PFSK-1 (cell line): Measurements from ENCODE around the gene DYNLT4.

Source experiments
- FOXP2 ChIP-seq: optimal IDR thresholded peaks from 2 replicates; pipeline ENCODE3; 2011; ENCODE audit warnings: borderline replicate concordance, control low read depth, inconsistent platforms; ENCODE audit not compliant: insufficient read depth; ENCODE audit errors: extremely low read length, extremely low read depth
- POLR2AphosphoS5 ChIP-seq: IDR thresholded peaks from 2 replicates; pipeline ENCODE4 v1.6.1; 2012; ENCODE audit warnings: low read depth, mild to moderate bottlenecking, control low read depth, low read length, moderate library complexity
- REST ChIP-seq, 2 experiments: IDR thresholded peaks; 2 replicates each; pipeline versions ENCODE4 v1.6.1 to v1.8.0; 2011 to 2012; ENCODE audit warnings: low read depth in 2 of 2, low read length in 2 of 2, control low read depth in 1 of 2, inconsistent platforms in 1 of 2, mild to moderate bottlenecking in 1 of 2, moderate library complexity in 1 of 2; ENCODE audit not compliant: insufficient read depth in 1 of 2
- SIN3A ChIP-seq: IDR thresholded peaks from 2 replicates; pipeline ENCODE4 v1.6.1; 2012; ENCODE audit warnings: mild to moderate bottlenecking, low read length, moderate library complexity, borderline replicate concordance; ENCODE audit not compliant: insufficient read depth
- TAF1 ChIP-seq: IDR thresholded peaks from 2 replicates; pipeline ENCODE4 v1.6.1; 2012; ENCODE audit warnings: low read length, control low read depth, borderline replicate concordance; ENCODE audit not compliant: insufficient read depth

DYNLT4 gene

GRCh38 chr1:44788120-44788860 is 18.9 kb downstream of the DYNLT4 start, which contains the start of gene BEST4:
Gene BEST4 (minus strand): TSS chr1:44788170. CDS start chr1:44787705, 465 bp downstream.
- TF ChIP-seq POLR2AphosphoS5 (no peak), FOXP2 (no peak), TAF1 (no peak), SIN3A (no peak), REST (IDR thresholded peaks at IDR 0.05; ENCODE audit: insufficient read depth in 1 of 2, low read depth in 2 of 2, low read length in 2 of 2) (no peak)

GRCh38 chr1:44787506-44787905 is 19.6 kb downstream of the DYNLT4 start:
- TF ChIP-seq SIN3A (no peak), TAF1 (no peak), REST (IDR thresholded peaks at IDR 0.05; ENCODE audit: insufficient read depth in 1 of 2, low read depth in 2 of 2, low read length in 2 of 2) (no peak), POLR2AphosphoS5 (no peak), FOXP2 (no peak)

GRCh38 chr1:44786841-44787426 is 20.2 kb downstream of the DYNLT4 start:
- TF ChIP-seq FOXP2: no peak
- no peak for TF ChIP-seq TAF1
- TF ChIP-seq POLR2AphosphoS5: no peak
- TF ChIP-seq REST (IDR thresholded peaks at IDR 0.05; ENCODE audit: insufficient read depth in 1 of 2, low read depth in 2 of 2, low read length in 2 of 2): no peak
- no peak for TF ChIP-seq SIN3A

GRCh38 chr1:44786138-44786840 is 20.9 kb downstream of the DYNLT4 start:
- TF ChIP-seq TAF1 (no peak), FOXP2 (peak; percentile 26), SIN3A (no peak), POLR2AphosphoS5 (no peak), REST (IDR thresholded peaks at IDR 0.05; ENCODE audit: insufficient read depth in 1 of 2, low read depth in 2 of 2, low read length in 2 of 2) (no peak)
